Measurements from ENCODE around the gene CNTN4. TPM values are rescaled to one million over a fixed set of nuclear protein-coding genes. Genes with fewer than 3 reads are reported as not detected.

The CNTN4 gene
- total RNA-seq, 1 experiment from 2014 or later, result 1.6 TPM

GRCh38 chr3:3082234-3082924, 983.7 kb downstream of the CNTN4 start:
- H3K23ac ChIP-seq (ENCODE audit: insufficient read length, low read depth, low read length), result no peak overlapping the region
- H3T11ph ChIP-seq (ENCODE audit: low read length), result no peak overlapping the region
- no peak overlapping the region for H3K14ac ChIP-seq (ENCODE audit: insufficient read depth, low read length)
- H3K27ac ChIP-seq (ENCODE audit: insufficient read length, low read depth, low read length), result no peak overlapping the region
- no CpG with 5 or more reads among the region's 2 CpGs for WGBS (ENCODE audit: extremely low coverage, insufficient read length, low lambda C conversion rate)
- no peak overlapping the region for H2AK5ac ChIP-seq (ENCODE audit: insufficient read length, low read length)
- H4K8ac ChIP-seq (replicated peaks; ENCODE audit: insufficient read length, low read depth, low read length), result no peak overlapping the region
- H3K4me1 ChIP-seq (ENCODE audit: insufficient read depth, low read length), result peaks cover 5% of the 10 kb centered on the region; the same call in 1 of the 2 replicates
- no peak overlapping the region for H2AFZ ChIP-seq (ENCODE audit: low read length)
- no peak for DNase-seq
- no peaks in the 10 kb centered on the region for H3K9me3 ChIP-seq (ENCODE audit: control insufficient read depth, low read depth, low read length)
- H3K18ac ChIP-seq (ENCODE audit: insufficient read length, low read depth, low read length), result no peak overlapping the region
- no peak overlapping the region for H2BK12ac ChIP-seq (ENCODE audit: insufficient read length, low read depth, low read length)
- no peak overlapping the region for H3K4ac ChIP-seq (ENCODE audit: low read depth, low read length)
- no peak overlapping the region for H3K56ac ChIP-seq (ENCODE audit: insufficient read length, low read depth, low read length)
- Mint-ChIP-seq H3K9me3 (no peaks in the 10 kb centered on the region), H3K4me1 (peaks cover 28 to 43% of the 10 kb centered on the region in 2 experiments), H3K27ac (no peak overlapping the region), H3K4me3 (no peak overlapping the region; a peak in 1 of 5 replicates), H3K27me3 (ENCODE audit: low read depth) (no peaks in the 10 kb centered on the region; the same call in none of the 2 replicates), H3K36me3 (ENCODE audit: insufficient read depth in 1 of 3, low read depth in 3 of 3) (no peaks in the 10 kb centered on the region)
- no peak overlapping the region for H2BK15ac ChIP-seq (ENCODE audit: low read depth, low read length)
- H3K4me2 ChIP-seq (ENCODE audit: insufficient read depth, insufficient read length, low read length), result no peak overlapping the region
- H3K23me2 ChIP-seq (ENCODE audit: insufficient read length, low read depth, low read length, poor library complexity, severe bottlenecking), result no peaks in the 10 kb centered on the region
- no peak overlapping the region for H3K9ac ChIP-seq (ENCODE audit: extremely low read depth, insufficient read length, low read length)
- H4K91ac ChIP-seq (ENCODE audit: insufficient read length, low read depth, low read length), result no peak overlapping the region
- no peaks in the 10 kb centered on the region for H4K20me1 ChIP-seq (ENCODE audit: control insufficient read depth, insufficient read depth, insufficient read length)
- no peaks in the 10 kb centered on the region for H3K79me2 ChIP-seq (ENCODE audit: insufficient read depth, low read length)
- H2BK5ac ChIP-seq (ENCODE audit: insufficient read length, low read length), result no peak overlapping the region
- H3K79me1 ChIP-seq (ENCODE audit: insufficient read depth, low read depth, low read length, poor library complexity, severe bottlenecking), result no peaks in the 10 kb centered on the region
- no peak overlapping the region for H2BK120ac ChIP-seq (ENCODE audit: low read depth, low read length, poor library complexity, severe bottlenecking)
- no peak overlapping the region for H2BK20ac ChIP-seq (ENCODE audit: low read depth, low read length, poor library complexity, severe bottlenecking)
- TF ChIP-seq CTCF (conservative IDR thresholded peaks at IDR 0.05), result no peak
- no peaks in the 10 kb centered on the region for H3K27me3 ChIP-seq (ENCODE audit: insufficient read depth, low read length)
- H4K5ac ChIP-seq (ENCODE audit: insufficient read length, low read depth, low read length), result no peak overlapping the region

Measured in H9 (cell line).